Adipose tissue (tissue), 3 donors: ENCODE results near the gene MTFMT. TPM values are rescaled to one million over a fixed set of nuclear protein-coding genes. Genes with fewer than 3 reads are reported as not detected.
"Not testable (repeated sequence)": the region's sequence is repeated elsewhere in the genome, so short reads cannot be mapped to it uniquely, and the experiment has no call there.

ENCODE experiments used
- H3K27ac ChIP-seq: one replicate; pipeline ENCODE4 v1.5.1; 2013; ENCODE audit warnings: low read depth, low read length
- WGBS, 3 donors: extraction: QIAGEN DNeasy Blood & Tissue Kit; methylation state at CpG; one replicate each; pipeline ENCODE4 v1.1.7; 2013; 5-methylcytosine and 5-hydroxymethylcytosine counted together
- polyA plus RNA-seq, 3 donors: library from polyadenylated mRNA; stranded (reverse); fragments of 200-250 nt; gene quantifications; one replicate each; pipeline ENCODE4 v1.2.3, GENCODE V29; 2013
- donor health status: healthy with polysubstance abuse.
- donor health status: Bipolar disorder and iron deficiency.
- donor health status: healthy.

Gene MTFMT
- 10 to 100 TPM in 1 of 3 donors, 1 to 10 TPM in 2; 3.4 to 10.8 (median 6.9) TPM for polyA plus RNA-seq

- no peak within 1 kb of the TSS for H3K27ac ChIP-seq
- 0% methylated on average over 61 to 73 of the region's 73 CpGs for WGBS, 3 donors
Observed at GRCh38 chr15:65028921-65029735, at the start of gene MTFMT. TSS of gene MTFMT (minus strand) at chr15:65029639. CDS start at chr15:65029613, 26 bp downstream.

- WGBS, 3 donors, result 9 to 18% (median 10%) methylated on average over 24 of the region's 24 CpGs
- no peak overlapping the region for H3K27ac ChIP-seq
Observed at GRCh38 chr15:65077981-65078352, 48.5 kb upstream of the MTFMT start.

- H3K27ac ChIP-seq, result no peak overlapping the region
- 56 to 64% (median 62%) methylated on average over 77 to 85 of the region's 85 CpGs for WGBS, 3 donors
Observed at GRCh38 chr15:65077291-65077980, 48.0 kb upstream of the MTFMT start.

GRCh38 chr15:65076486-65077290, 47.2 kb upstream of the MTFMT start, which contains the start of gene KBTBD13:
TSS of gene KBTBD13 (plus strand) at chr15:65076746. CDS start at chr15:65076816, 70 bp downstream.
- 74 to 77% (median 75%) methylated on average over 51 to 73 of the region's 73 CpGs for WGBS, 3 donors
- no peak within 1 kb of the TSS for H3K27ac ChIP-seq

- H3K27ac ChIP-seq, result not testable (repeated sequence)
- 64 to 71% (median 66%) methylated on average over 12 of the region's 12 CpGs for WGBS, 3 donors
Observed at GRCh38 chr15:65075607-65076395, 46.4 kb upstream of the MTFMT start.

GRCh38 chr15:65074946-65075345, 45.5 kb upstream of the MTFMT start:
- H3K27ac ChIP-seq, result not testable (repeated sequence)
- WGBS, 3 donors, result 95 to 97% (median 95%) methylated on average over 11 to 17 of the region's 22 CpGs

GRCh38 chr15:65072617-65073016, 43.2 kb upstream of the MTFMT start:
- 86 to 94% (median 94%) methylated on average over 3 of the region's 3 CpGs for WGBS, 3 donors
- no peak overlapping the region for H3K27ac ChIP-seq

GRCh38 chr15:65072027-65072426, 42.6 kb upstream of the MTFMT start:
- WGBS, 3 donors, result 38 to 94% (median 51%) methylated on average over 1 of the region's 1 CpG
- H3K27ac ChIP-seq, result no peak overlapping the region

GRCh38 chr15:65071381-65071811, 42.0 kb upstream of the MTFMT start:
- H3K27ac ChIP-seq, result no peak overlapping the region
- 41 to 68% (median 48%) methylated on average over 5 of the region's 5 CpGs for WGBS, 3 donors

- WGBS, 3 donors, result 70 to 75% (median 74%) methylated on average over 5 of the region's 5 CpGs
- no peak overlapping the region for H3K27ac ChIP-seq
Observed at GRCh38 chr15:65069779-65070546, 40.5 kb upstream of the MTFMT start.

GRCh38 chr15:65069179-65069578, 39.7 kb upstream of the MTFMT start:
- 59 to 73% (median 60%) methylated on average over 1 of the region's 1 CpG for WGBS, 3 donors

GRCh38 chr15:65068403-65068788, 39.0 kb upstream of the MTFMT start:
- peak overlapping the region; percentile 36 for H3K27ac ChIP-seq
- WGBS, 3 donors, result 55 to 85% (median 63%) methylated on average over 3 of the region's 3 CpGs

More at GRCh38 chr15:65069179-65069578, 39.7 kb upstream of the MTFMT start:
- H3K27ac ChIP-seq, result no peak overlapping the region

GRCh38 chr15:65067645-65068402, 38.4 kb upstream of the MTFMT start, which contains the start of gene RASL12:
TSS of gene RASL12 (minus strand) at chr15:65067991. CDS start at chr15:65067835, 156 bp downstream.
- 3 to 10% (median 5%) methylated on average over 42 to 66 of the region's 66 CpGs for WGBS, 3 donors
- peak within 1 kb of the TSS; percentile 36 for H3K27ac ChIP-seq

GRCh38 chr15:65067317-65067644, 37.8 kb upstream of the MTFMT start:
- 19 to 27% (median 21%) methylated on average over 8 of the region's 8 CpGs for WGBS, 3 donors
- H3K27ac ChIP-seq, result peak overlapping the region; percentile 28

GRCh38 chr15:65066635-65067316, 37.3 kb upstream of the MTFMT start:
- WGBS, 3 donors, result 32 to 41% (median 38%) methylated on average over 9 of the region's 9 CpGs
- no peak overlapping the region for H3K27ac ChIP-seq

GRCh38 chr15:65066001-65066634, 36.7 kb upstream of the MTFMT start:
- H3K27ac ChIP-seq, result no peak overlapping the region
- WGBS, 3 donors, result 51 to 71% (median 62%) methylated on average over 3 of the region's 3 CpGs
